Stomach (tissue), 4 donors: ENCODE results near the gene CISD2.

ENCODE experiments used
- CTCF ChIP-seq, 7 experiments: fragments of 450-650 bp in 4 of 7; fragments of 200-600 bp in 3 of 7; sonication (generic) in 3 of 7; IDR thresholded peaks; one replicate each; pipeline ENCODE4 v1.5.1; 2016 to 2019; ENCODE audit warnings: antibody characterized with exemption in 7 of 7, control low read depth in 2 of 7, mild to moderate bottlenecking in 1 of 7
- EP300 ChIP-seq: sonication (generic); formaldehyde crosslinking; IDR thresholded peaks from one replicate; pipeline ENCODE4 v1.6.1; 2017; ENCODE audit warnings: antibody characterized with exemption

- TF ChIP-seq EP300 = no peak
- TF ChIP-seq CTCF (IDR thresholded peaks at IDR 0.05) = no peak
Measured at GRCh38 chr4:102826890-102827673, 41.7 kb upstream of the CISD2 start, which contains the start of gene UBE2D3.
